ENCODE measurements around the gene NAA10.

Gene NAA10

GRCh38 chrX:153900831-153901752 lies 33.7 kb downstream of the NAA10 start:
- TF ChIP-seq, protein P1, sequence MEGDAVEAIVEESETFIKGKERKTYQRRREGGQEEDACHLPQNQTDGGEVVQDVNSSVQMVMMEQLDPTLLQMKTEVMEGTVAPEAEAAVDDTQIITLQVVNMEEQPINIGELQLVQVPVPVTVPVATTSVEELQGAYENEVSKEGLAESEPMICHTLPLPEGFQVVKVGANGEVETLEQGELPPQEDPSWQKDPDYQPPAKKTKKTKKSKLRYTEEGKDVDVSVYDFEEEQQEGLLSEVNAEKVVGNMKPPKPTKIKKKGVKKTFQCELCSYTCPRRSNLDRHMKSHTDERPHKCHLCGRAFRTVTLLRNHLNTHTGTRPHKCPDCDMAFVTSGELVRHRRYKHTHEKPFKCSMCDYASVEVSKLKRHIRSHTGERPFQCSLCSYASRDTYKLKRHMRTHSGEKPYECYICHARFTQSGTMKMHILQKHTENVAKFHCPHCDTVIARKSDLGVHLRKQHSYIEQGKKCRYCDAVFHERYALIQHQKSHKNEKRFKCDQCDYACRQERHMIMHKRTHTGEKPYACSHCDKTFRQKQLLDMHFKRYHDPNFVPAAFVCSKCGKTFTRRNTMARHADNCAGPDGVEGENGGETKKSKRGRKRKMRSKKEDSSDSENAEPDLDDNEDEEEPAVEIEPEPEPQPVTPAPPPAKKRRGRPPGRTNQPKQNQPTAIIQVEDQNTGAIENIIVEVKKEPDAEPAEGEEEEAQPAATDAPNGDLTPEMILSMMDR (IDR thresholded peaks at IDR 0.05) = no peak

DNA sequence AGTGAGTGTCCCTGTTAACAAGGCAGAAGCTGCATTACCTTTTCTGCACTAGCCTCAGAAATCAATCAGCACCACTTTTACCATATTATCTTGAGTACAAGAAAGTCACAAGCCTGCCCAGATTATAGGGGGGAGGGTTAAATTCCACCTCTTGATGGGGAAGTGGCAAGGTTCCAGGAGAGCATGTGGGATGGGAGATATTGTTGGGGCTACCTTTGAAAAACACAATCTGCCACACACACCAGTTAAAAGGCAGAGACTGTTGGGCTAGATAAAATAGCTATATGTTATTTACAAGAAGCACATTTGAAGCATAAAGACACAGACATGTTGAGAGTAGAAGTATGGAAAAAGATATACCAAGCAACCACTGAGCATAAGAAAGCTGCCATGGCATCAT lies 36.9 kb downstream of the NAA10 start:
- TF ChIP-seq, protein P1 (IDR thresholded peaks at IDR 0.05) = no peak

- TF ChIP-seq, protein P1 (IDR thresholded peaks at IDR 0.05) = no peak
These were observed 45.7 kb downstream of the NAA10 start for GRCh38 chrX:153889123-153889522.

GRCh38 chrX:153888344-153888743 lies 46.5 kb downstream of the NAA10 start:
- TF ChIP-seq, protein P1 (IDR thresholded peaks at IDR 0.05) = no peak

GRCh38 chrX:153887385-153887784 lies 47.5 kb downstream of the NAA10 start:
- TF ChIP-seq, protein P1 (IDR thresholded peaks at IDR 0.05) = no peak

GRCh38 chrX:153886915-153887314 lies 47.9 kb downstream of the NAA10 start:
- TF ChIP-seq, protein P1 (IDR thresholded peaks at IDR 0.05) = no peak

DNA sequence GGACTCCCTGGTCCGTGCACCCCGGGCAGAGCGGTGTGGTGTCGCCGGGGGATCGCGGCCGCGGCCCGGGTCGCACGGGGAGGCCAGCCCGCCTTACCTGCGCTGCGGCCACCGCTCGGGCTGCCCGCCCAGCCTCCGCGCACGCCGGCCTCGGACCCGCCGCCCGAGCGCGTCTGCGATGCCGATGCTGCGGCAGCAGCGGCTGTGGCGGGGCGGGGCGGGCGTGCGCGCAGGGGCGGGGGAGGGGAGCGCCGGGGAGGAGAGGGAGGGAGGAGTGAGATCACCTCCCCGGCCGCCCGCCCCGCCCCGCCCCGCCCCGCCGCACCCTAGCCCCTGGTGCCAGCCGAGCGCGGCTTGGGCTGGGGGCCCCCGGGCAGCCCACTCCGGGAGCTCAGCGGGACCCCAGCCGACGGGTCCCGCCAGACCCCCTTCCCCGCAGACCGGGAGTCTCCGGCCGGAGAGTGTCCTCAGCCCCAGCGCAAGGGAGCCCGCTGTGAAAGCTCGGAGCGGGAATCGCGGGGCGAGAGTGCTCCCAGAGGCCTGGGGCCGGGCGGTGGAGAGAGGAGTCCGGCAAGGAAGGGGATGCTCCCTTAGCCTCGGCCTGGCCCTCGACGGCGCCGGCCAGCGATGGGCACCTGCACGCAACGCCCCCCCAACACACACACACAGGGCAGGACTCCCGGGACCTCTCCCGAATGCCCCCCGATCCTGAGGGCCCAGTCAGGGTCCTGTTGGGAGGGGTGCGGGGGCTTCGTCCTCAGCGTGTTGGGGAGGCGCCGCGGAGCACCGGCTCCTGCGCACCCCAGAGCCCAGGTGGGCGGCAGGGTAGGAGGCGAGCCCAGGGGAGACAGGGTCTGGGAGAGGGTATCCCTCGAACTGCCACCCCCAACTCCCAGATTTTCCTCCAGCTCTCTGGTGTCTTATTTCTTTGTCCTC lies 48.6 kb downstream of the NAA10 start, which contains the start of gene L1CAM:
Gene L1CAM, minus strand, starts transcription at position 206 of the 936 bp plus-strand sequence. CDS start 10,337 bp downstream, outside the sequence.
- TF ChIP-seq, protein P1 (IDR thresholded peaks at IDR 0.05) = no peak

Data from LNCAP (cell line).